Caki2 (cell line): Measurements from ENCODE around the gene TCP11X2. TPM values are rescaled to one million over a fixed set of nuclear protein-coding genes. Genes with fewer than 3 reads are reported as not detected.
"Not testable (repeated sequence)": the region's sequence is repeated elsewhere in the genome, so short reads cannot be mapped to it uniquely, and the experiment has no call there.

Source experiments
- DNase-seq: peaks from one replicate; pipeline ENCODE4 v3.0.0-alpha.2; 2015; ENCODE audit warnings: low read depth
- in situ Hi-C: cut with HindIII; loops from 2 replicates; pipeline ENCODE4 v1.10.0; 2016; ENCODE audit warnings: low sequenced_read_pairs, low pct_unique_long_range_greater_than_20kb, mixed read lengths
- total RNA-seq: library from RNA; depleted of rRNA; stranded (reverse); fragments of >200 nt; shearing (Covaris generic); gene quantifications from 2 replicates; pipeline ENCODE4 v1.2.3, GENCODE V29; 2014; ENCODE audit warnings: low replicate concordance; rRNA removed

TCP11X2 gene
- total RNA-seq, result not detected in 2 replicates

DNA sequence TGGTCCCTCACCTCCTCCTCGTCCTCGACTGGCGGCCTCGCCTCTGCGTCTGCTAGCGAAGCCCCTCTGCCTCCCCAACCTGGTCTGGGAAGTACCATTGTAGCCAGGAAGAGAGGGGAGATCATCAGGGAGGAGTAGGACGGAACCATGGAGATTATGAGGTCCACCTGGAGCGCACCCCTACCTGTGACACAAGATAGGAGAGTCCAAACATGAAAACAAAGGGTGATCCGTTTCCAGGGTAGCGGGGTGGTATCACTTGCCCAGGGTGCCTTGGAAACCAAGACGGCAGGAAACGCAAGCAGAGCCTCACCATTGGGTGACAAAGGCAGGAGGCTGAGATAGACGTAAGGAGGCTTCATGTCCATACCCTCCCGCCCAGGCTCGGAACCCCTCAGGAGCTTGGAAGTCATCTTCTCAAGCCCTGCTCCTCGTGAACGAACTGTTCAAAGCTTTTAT lies at the start of gene TCP11X2:
TCP11X2 (minus strand) TSS at position 51 of the 459 bp plus-strand sequence.
- in situ Hi-C loops, DNase-seq: not testable (repeated sequence)

DNA sequence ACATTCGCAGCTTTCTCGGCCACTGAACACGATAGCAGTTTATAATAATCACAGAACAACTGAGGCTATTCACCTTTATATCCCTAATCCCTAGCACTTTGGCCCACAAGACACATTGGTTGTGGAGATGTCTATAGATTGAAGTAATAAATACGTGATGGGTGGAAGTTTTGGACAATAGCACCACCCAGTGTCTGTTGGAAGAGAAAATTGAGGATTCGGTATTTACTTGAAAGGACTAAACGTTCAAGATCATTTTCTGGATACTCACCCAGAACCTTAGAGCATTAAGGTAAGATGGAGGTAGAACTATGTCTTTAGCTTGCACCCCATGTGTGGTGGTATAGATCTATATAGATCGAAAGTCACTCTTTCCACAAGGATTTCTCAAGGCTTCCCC lies 45.7 kb upstream of the TCP11X2 start:
- in situ Hi-C loops, result no loop called here
- DNase-seq, result no peak

DNA sequence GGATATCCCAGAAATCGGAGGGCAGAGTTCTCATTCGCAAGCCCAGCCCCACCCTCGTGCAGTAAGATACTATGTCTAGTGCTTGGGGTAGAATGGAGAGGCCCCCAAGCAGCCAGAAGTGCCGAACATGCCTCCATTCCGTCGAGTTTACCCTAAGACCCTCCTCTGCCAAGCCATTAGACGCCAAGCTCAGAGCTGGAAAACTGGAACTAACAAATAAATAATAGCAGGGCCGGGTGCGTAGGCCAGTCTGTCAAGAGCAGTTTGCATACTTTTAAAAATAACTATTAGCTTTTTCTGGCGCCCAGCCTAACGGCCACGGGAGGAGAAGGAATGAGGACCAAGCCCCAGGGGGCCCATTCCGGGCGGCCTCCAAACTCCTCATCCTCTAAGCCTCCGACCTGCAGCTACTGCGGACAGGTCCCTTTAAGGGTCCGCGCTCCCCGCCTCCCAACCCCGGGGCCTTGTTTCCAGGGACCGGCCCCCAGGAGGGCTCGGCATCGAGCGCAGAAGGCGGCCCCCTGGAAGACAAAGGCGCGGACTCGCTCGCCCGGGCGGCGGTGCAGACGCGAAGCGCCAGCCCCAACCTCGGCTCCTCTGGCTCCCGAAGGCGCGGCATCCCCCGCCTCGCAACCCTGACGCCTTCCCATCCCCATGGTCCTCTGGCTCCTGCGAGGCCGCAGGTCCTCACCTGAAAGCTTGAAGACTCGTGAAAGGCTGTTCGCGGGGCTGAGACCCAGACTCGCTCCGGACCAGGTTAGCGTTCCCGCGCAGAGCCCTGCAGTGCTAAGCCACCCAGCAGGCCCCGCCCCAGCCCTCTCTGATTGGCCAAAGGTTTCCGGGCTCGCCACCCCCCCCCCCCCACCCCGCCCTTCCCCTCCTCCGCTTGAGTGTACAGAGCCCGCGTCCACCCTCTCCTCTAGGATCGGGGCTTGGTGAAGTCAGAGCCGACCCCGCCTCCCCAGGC lies 44.6 kb upstream of the TCP11X2 start, which contains the start of gene TMSB15A:
TMSB15A (minus strand) TSS at position 765 of the 967 bp plus-strand sequence.
- DNase-seq, result no peak
- in situ Hi-C loops, result no loop called here

DNA sequence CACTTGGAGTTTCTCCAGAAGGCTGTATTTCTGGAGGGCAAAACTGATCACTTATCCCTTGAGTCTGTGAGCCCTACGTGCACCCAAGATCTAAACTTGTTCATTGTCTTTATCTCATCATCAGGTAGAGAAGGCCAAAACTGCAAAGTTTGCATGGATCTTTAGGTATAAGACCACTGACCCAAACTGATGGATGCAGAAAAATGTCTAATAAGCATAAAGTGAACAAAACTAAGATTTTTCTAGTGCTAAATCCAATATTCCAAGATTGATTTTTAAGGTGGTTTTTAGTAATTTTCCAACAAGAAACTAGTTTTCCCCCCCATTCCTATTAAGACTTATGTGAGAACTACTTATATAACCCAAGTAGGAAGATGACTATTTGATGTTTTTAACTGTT lies 42.9 kb upstream of the TCP11X2 start:
- in situ Hi-C loops, result no loop called here
- DNase-seq, result no peak

- in situ Hi-C loops, result no loop called here
- DNase-seq, result no peak
Observed at GRCh38 chrX:102498732-102499131, 27.1 kb upstream of the TCP11X2 start.

DNA sequence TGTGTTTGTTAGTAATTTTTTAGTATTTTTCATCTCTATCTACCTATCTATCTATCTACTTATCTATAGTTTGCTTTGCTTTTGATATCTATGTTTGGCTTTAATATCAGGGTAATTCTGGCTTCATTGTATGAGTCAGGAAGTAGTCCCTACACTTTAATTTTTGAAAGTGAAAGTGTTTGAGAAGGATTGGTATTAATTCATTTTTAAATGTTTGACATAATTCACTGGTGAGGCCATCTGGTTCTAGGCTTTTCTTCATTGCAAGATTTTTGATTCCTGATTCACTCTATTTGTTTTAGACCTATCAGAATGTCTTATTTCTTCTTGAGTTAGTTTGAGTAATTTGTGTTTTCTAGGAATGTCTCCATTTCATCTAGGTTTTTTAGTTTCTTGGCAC lies 20.2 kb upstream of the TCP11X2 start:
- in situ Hi-C loops, result no loop called here
- no peak for DNase-seq

- DNase-seq, in situ Hi-C loops: not testable (repeated sequence)
Observed at GRCh38 chrX:102478765-102479164, 7.2 kb upstream of the TCP11X2 start.

DNA sequence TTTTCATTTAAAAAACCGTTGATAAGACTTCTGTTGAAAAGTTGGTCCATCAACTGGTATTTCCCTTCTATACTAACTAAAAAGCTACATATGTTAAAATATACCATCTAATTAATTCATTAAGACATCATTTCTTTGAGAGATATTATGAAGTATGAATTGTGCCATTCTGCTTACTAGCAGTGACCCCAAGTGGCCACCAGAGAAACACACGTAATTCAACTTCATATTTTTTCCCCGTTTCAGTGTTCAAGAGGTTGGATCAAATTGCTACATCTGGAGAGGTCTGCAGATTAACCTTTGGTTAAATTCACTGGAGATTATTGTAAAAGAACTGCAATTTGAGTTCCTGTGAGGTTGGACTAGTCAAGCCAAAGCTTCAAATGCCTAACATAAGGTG lies 1.4 kb downstream of the TCP11X2 start:
- in situ Hi-C loops, result not testable (repeated sequence)

GRCh38 chrX:102458615-102459014 lies 13.0 kb downstream of the TCP11X2 start:
- in situ Hi-C loops, DNase-seq: not testable (repeated sequence)

More for the DNA sequence above, 1.4 kb downstream of the TCP11X2 start:
- not testable (repeated sequence) for DNase-seq

GRCh38 chrX:102439908-102440307 lies 31.7 kb downstream of the TCP11X2 start, which contains the start of gene NXF2B:
Gene NXF2B (minus strand): TSS chrX:102440008. CDS start chrX:102380036, 59,972 bp downstream.
- in situ Hi-C loops, result not testable (repeated sequence)

DNA sequence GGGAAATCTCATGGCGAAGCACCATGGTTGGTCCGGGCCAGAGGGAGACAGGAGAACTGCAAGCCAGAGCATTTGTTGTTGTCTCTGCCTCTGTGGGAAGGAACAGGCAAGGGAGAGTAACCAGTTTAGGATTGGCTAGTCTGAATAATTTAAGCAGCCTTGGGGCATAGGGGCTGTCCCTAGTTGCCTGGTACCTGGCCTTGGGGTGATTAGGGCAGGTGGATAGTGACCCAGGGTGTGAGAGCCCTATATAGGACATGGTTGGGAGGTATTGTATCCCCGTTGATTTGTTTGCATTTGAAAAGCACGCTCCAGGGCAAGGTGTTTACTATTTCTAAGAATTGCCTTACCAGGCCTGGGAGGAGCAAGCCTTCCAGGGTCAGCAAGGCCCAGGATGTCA lies 57.1 kb downstream of the TCP11X2 start:
- DNase-seq, in situ Hi-C loops: not testable (repeated sequence)

More at GRCh38 chrX:102439908-102440307, 31.7 kb downstream of the TCP11X2 start, which contains the start of gene NXF2B:
- not testable (repeated sequence) for DNase-seq

Other genes with a start within 250 kb of the TCP11X2 start
- gene NXF2, start 224.6 kb downstream of the TCP11X2 start, total RNA-seq, result not detected in 2 replicates
- gene NXF2B, start 31.8 kb downstream of the TCP11X2 start, total RNA-seq, result not detected in 2 replicates
- not detected in 2 replicates for gene TMSB15A, start 44.9 kb upstream of the TCP11X2 start, total RNA-seq
- gene ARMCX5, start 127.7 kb upstream of the TCP11X2 start, total RNA-seq, result 22.1 and 33.6 TPM in 2 replicates
- not detected in 2 replicates for gene GPRASP1, start 179.7 kb upstream of the TCP11X2 start, total RNA-seq
- 4.8 and 27.3 TPM in 2 replicates for gene GPRASP2, start 240.6 kb upstream of the TCP11X2 start, total RNA-seq
- gene GPRASP3, start 248.9 kb upstream of the TCP11X2 start, total RNA-seq, result 0.55 and 3.3 TPM in 2 replicates